ENCODE data around the gene OBSCN. TPM values are rescaled to one million over a fixed set of nuclear protein-coding genes. Genes with fewer than 3 reads are reported as not detected.

The OBSCN gene
- total and polyA plus RNA-seq, 2 donors (not counting 1 experiment from before 2014, with no cell fraction given) = 10.0 to 63.9 TPM

DNA sequence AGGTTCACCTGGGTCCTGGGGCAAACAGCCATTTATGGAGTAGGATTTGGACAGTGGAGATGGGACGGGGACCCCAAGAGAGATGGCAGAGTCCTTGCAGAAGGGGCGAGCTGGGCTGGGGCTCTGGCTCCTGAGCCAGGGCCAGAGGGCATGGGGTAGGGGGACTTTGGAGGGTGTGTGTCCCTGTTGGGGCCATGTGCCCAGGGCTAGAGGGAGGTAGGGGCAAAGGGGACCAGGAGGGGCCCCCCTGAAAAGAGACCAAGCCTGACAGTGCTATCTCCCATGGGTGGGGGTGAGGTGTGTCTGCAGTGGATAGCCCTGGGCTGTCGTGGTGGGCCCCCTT is 106.4 kb downstream of the OBSCN start:
- ATAC-seq (ENCODE audit: low read depth) (no peak), DNase-seq (no peak)
- Histone ChIP-seq H3K36me3 (replicated peaks in 1 of 2; ENCODE audit: control extremely low read depth in 1 of 2, control insufficient read depth in 1 of 2, extremely low read depth in 1 of 2, insufficient read depth in 2 of 2, low read length in 1 of 2) (no peaks in the 10 kb centered on the region), H3K4me1 (ENCODE audit: control insufficient read depth in 2 of 2, insufficient read depth in 2 of 2, low read length in 2 of 2) (no peaks in the 10 kb centered on the region), H4K20me1 (ENCODE audit: control insufficient read depth, insufficient read depth, low read length, poor library complexity, severe bottlenecking) (no peaks in the 10 kb centered on the region), H3K9me3 (ENCODE audit: control extremely low read depth in 1 of 3, control insufficient read depth in 2 of 3, insufficient read depth in 1 of 3, low read length in 2 of 3) (peaks cover 0 to 45% (median 14%) of the 10 kb centered on the region in 3 donors), H3K27ac (ENCODE audit: low read length in 2 of 2) (no peak overlapping the region), H3K4me2 (replicated peaks; ENCODE audit: low read depth, low read length, poor library complexity, severe bottlenecking) (no peak overlapping the region), H3K27me3 (replicated peaks in 1 of 4; ENCODE audit: control extremely low read depth in 1 of 4, control insufficient read depth in 3 of 4, insufficient read depth in 4 of 4, low read length in 3 of 4) (no peaks in the 10 kb centered on the region), H3K4me3 (ENCODE audit: control extremely low read depth in 1 of 5, extremely low read depth in 1 of 5, insufficient read depth in 1 of 5, low read depth in 2 of 5, low read length in 4 of 5) (no peak overlapping the region), H3K9ac (ENCODE audit: low read length) (no peak overlapping the region), H2AFZ (ENCODE audit: insufficient read depth, low read depth, low read length, poor library complexity, severe bottlenecking) (no peak overlapping the region), H3K79me2 (ENCODE audit: control insufficient read depth, insufficient read depth, low read length) (no peaks in the 10 kb centered on the region)
- WGBS (ENCODE audit: insufficient coverage) = 88% methylated on average over 3 of the region's 3 CpGs
- Mint-ChIP-seq H3K27ac (no peak overlapping the region), H3K4me3 (no peak overlapping the region), H3K9me3 (ENCODE audit: insufficient read depth) (no peaks in the 10 kb centered on the region), H3K27me3 (no peaks in the 10 kb centered on the region), H3K4me1 (no peaks in the 10 kb centered on the region)
- POLR2A ChIA-PET = no interaction called here
- TF ChIP-seq, protein P1, sequence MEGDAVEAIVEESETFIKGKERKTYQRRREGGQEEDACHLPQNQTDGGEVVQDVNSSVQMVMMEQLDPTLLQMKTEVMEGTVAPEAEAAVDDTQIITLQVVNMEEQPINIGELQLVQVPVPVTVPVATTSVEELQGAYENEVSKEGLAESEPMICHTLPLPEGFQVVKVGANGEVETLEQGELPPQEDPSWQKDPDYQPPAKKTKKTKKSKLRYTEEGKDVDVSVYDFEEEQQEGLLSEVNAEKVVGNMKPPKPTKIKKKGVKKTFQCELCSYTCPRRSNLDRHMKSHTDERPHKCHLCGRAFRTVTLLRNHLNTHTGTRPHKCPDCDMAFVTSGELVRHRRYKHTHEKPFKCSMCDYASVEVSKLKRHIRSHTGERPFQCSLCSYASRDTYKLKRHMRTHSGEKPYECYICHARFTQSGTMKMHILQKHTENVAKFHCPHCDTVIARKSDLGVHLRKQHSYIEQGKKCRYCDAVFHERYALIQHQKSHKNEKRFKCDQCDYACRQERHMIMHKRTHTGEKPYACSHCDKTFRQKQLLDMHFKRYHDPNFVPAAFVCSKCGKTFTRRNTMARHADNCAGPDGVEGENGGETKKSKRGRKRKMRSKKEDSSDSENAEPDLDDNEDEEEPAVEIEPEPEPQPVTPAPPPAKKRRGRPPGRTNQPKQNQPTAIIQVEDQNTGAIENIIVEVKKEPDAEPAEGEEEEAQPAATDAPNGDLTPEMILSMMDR (IDR thresholded peaks at IDR 0.05) = no peak
- TF ChIP-seq EZH2 (IDR thresholded peaks at IDR 0.05; ENCODE audit: borderline replicate concordance, insufficient read depth, low read depth, low read length, poor library complexity, severe bottlenecking) = no peak
- CTCF ChIA-PET = no interaction called here
- intact Hi-C loops (cut with micrococcal nuclease) = no loop called here

DNA sequence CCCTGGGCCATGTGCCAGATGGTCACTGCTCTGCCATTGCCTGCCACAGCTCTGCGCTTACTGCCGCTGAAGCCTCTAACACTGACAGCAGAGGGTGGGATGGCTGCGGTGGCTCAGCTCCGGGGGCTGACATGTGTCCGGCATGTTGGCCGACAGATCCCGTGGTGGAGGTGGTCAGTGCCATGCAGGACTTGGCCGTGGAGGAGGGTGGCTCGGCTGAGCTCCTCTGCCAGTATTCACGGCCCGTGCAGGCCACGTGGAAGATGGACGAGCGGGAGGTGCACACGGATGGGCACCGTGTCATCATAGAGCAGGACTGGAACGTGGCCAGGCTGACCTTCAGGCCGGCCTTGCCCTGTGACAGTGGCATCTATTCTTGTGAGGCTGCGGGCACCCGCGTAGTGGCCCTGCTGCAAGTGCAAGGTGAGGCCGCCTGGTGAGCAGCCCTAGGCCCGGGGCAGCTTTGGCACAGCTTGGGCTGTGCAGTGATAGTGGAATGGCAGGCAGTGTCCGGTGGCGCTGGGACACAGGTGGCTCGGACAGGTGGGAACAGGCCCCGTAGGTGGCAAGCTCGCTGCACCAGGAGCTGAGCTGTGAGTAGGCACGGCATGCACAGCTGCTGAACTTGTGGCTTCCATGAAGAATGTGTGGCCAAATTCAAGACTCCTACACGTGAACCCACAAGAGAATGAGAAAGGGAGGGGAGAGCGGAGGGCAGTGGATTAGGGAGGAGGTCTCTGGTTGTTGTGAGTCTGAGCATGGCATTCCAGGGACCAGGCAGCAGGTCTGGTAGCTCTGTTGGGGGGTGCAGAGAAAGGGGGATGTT is 107.0 kb downstream of the OBSCN start:
- 97% methylated on average over 31 of the region's 31 CpGs for WGBS (ENCODE audit: insufficient coverage)
- Mint-ChIP-seq H3K9me3 (ENCODE audit: insufficient read depth) (no peaks in the 10 kb centered on the region), H3K4me3 (no peak overlapping the region), H3K4me1 (no peaks in the 10 kb centered on the region), H3K27me3 (no peaks in the 10 kb centered on the region), H3K27ac (no peak overlapping the region)
- H3K4me1 ChIP-seq (ENCODE audit: control insufficient read depth in 2 of 2, insufficient read depth in 2 of 2, low read length in 2 of 2) = no peaks in the 10 kb centered on the region
- ChIA-PET CTCF (no interaction called here), POLR2A (interaction anchor here (0.7 kb wide), 1 partner anchor 139 kb away, joined by 3 read pairs; no protein-coding TSS in a partner anchor)
- intact Hi-C loops (cut with micrococcal nuclease) = no loop called here
- no peaks in the 10 kb centered on the region for H3K79me2 ChIP-seq (ENCODE audit: control insufficient read depth, insufficient read depth, low read length)
- H3K27me3 ChIP-seq (replicated peaks in 1 of 4; ENCODE audit: control extremely low read depth in 1 of 4, control insufficient read depth in 3 of 4, insufficient read depth in 4 of 4, low read length in 3 of 4) = no peaks in the 10 kb centered on the region
- no peak overlapping the region for H3K4me2 ChIP-seq (replicated peaks; ENCODE audit: low read depth, low read length, poor library complexity, severe bottlenecking)
- H3K9me3 ChIP-seq (ENCODE audit: control extremely low read depth in 1 of 3, control insufficient read depth in 2 of 3, insufficient read depth in 1 of 3, low read length in 2 of 3) = peaks cover 0 to 45% (median 14%) of the 10 kb centered on the region in 3 donors
- peaks cover 0 to under 1% of the 10 kb centered on the region in 2 experiments for H3K36me3 ChIP-seq (replicated peaks in 1 of 2; ENCODE audit: control extremely low read depth in 1 of 2, control insufficient read depth in 1 of 2, extremely low read depth in 1 of 2, insufficient read depth in 2 of 2, low read length in 1 of 2)
- no peaks in the 10 kb centered on the region for H4K20me1 ChIP-seq (ENCODE audit: control insufficient read depth, insufficient read depth, low read length, poor library complexity, severe bottlenecking)
- H3K9ac ChIP-seq (ENCODE audit: low read length) = no peak overlapping the region
- no peak overlapping the region for H2AFZ ChIP-seq (ENCODE audit: insufficient read depth, low read depth, low read length, poor library complexity, severe bottlenecking)
- TF ChIP-seq, protein P1 (IDR thresholded peaks at IDR 0.05) = no peak
- TF ChIP-seq EZH2 (IDR thresholded peaks at IDR 0.05; ENCODE audit: borderline replicate concordance, insufficient read depth, low read depth, low read length, poor library complexity, severe bottlenecking) = no peak
- ATAC-seq (ENCODE audit: low read depth) (no peak), DNase-seq (no peak)
- H3K4me3 ChIP-seq (ENCODE audit: control extremely low read depth in 1 of 5, extremely low read depth in 1 of 5, insufficient read depth in 1 of 5, low read depth in 2 of 5, low read length in 4 of 5) = no peak overlapping the region
- no peak overlapping the region for H3K27ac ChIP-seq (ENCODE audit: low read length in 2 of 2)
